DOHH2 (cell line): ENCODE measurements around the gene IPO9.

Experiments used
- H3F3A ChIP-seq: fragments of 200-600 bp; sonication (generic), shearing (Covaris generic); 2 replicates; pipeline ENCODE4 v1.6.0; 2016; ENCODE audit warnings: antibody characterized with exemption, mild to moderate bottlenecking; ENCODE audit not compliant: control insufficient read depth, insufficient read depth
- H3K27ac ChIP-seq: fragments of 200-600 bp; sonication (generic); 2 replicates; pipeline ENCODE4 v1.5.1; 2014; ENCODE audit warnings: low read depth, mild to moderate bottlenecking, low read length, moderate library complexity
- H3K27me3 ChIP-seq: fragments of 200-600 bp; sonication (generic); 2 replicates; pipeline ENCODE4 v1.6.1; 2014; ENCODE audit warnings: mild to moderate bottlenecking, low read length, mixed read lengths; ENCODE audit not compliant: control insufficient read depth
- H3K36me3 ChIP-seq: fragments of 200-600 bp; sonication (generic); 2 replicates; pipeline ENCODE4 v1.6.1; 2014; ENCODE audit warnings: mild to moderate bottlenecking, low read length, moderate library complexity, mixed read lengths; ENCODE audit not compliant: control insufficient read depth
- H3K4me1 ChIP-seq: fragments of 200-600 bp; sonication (generic); 2 replicates; pipeline ENCODE4 v1.6.1; 2014; ENCODE audit warnings: mild to moderate bottlenecking, low read length, mixed read lengths; ENCODE audit not compliant: control insufficient read depth
- H3K4me2 ChIP-seq: fragments of 200-600 bp; sonication (generic); 2 replicates; pipeline ENCODE4 v1.6.0; 2014; ENCODE audit warnings: mild to moderate bottlenecking, low read length, moderate library complexity
- H3K4me3 ChIP-seq: fragments of 200-600 bp; sonication (generic); 2 replicates; pipeline ENCODE4 v1.5.1; 2014; ENCODE audit warnings: mild to moderate bottlenecking, low read length, mixed read lengths
- H3K79me2 ChIP-seq: fragments of 200-600 bp; sonication (generic); 2 replicates; pipeline ENCODE4 v1.6.1; 2014; ENCODE audit warnings: mild to moderate bottlenecking, low read length, mixed read lengths; ENCODE audit not compliant: control insufficient read depth
- H3K9me2 ChIP-seq: fragments of 200-600 bp; sonication (generic); replicated peaks from 2 replicates; pipeline ENCODE4 v1.6.1; 2014; ENCODE audit warnings: mild to moderate bottlenecking, low read length, mixed read lengths; ENCODE audit not compliant: control insufficient read depth
- H3K9me3 ChIP-seq: fragments of 200-600 bp; sonication (generic); 2 replicates; pipeline ENCODE4 v1.6.1; 2014; ENCODE audit warnings: antibody characterized with exemption, low read length, mixed read lengths; ENCODE audit not compliant: control insufficient read depth, insufficient read depth
- H4K20me1 ChIP-seq: fragments of 200-600 bp; sonication (generic); 2 replicates; pipeline ENCODE4 v1.6.0; 2014; ENCODE audit warnings: low read depth, mild to moderate bottlenecking, antibody characterized with exemption, low read length, moderate library complexity; ENCODE audit not compliant: control insufficient read depth, insufficient read depth
- CTCF ChIP-seq: fragments of 200-600 bp; sonication (generic); IDR thresholded peaks from one replicate; pipeline ENCODE4 v1.5.1; 2014; ENCODE audit warnings: antibody characterized with exemption, mild to moderate bottlenecking, low read depth, low read length; ENCODE audit not compliant: poor library complexity, severe bottlenecking
- EZH2phosphoT487 ChIP-seq: fragments of 200-600 bp; sonication (generic); IDR thresholded peaks from 2 replicates; pipeline ENCODE4 v1.6.1; 2017; ENCODE audit warnings: borderline replicate concordance, mild to moderate bottlenecking, antibody characterized with exemption, low read length, moderate library complexity, mixed read lengths

Gene IPO9

GRCh38 chr1:201820413-201820812 is 8.5 kb upstream of the IPO9 start:
- Histone ChIP-seq H3K27ac (no peak overlapping the region), H3K9me2 (no peaks in the 10 kb centered on the region), H3K79me2 (no peaks in the 10 kb centered on the region), H4K20me1 (no peaks in the 10 kb centered on the region), H3K9me3 (no peaks in the 10 kb centered on the region), H3K4me1 (no peaks in the 10 kb centered on the region), H3F3A (no peaks in the 10 kb centered on the region), H3K4me2 (no peak overlapping the region), H3K36me3 (no peaks in the 10 kb centered on the region), H3K4me3 (no peak overlapping the region), H3K27me3 (no peaks in the 10 kb centered on the region)
- TF ChIP-seq CTCF: no peak
- no peak for TF ChIP-seq EZH2phosphoT487

- no peak overlapping the region for H3K27ac ChIP-seq
- peaks cover 12% of the 10 kb centered on the region for H3K4me1 ChIP-seq
- no peaks in the 10 kb centered on the region for H3K9me3 ChIP-seq
- no peaks in the 10 kb centered on the region for H3F3A ChIP-seq
- peaks cover 5% of the 10 kb centered on the region; the same call in 1 of the 2 replicates for H4K20me1 ChIP-seq
- H3K4me2 ChIP-seq: no peak overlapping the region
- H3K36me3 ChIP-seq: peaks cover 9% of the 10 kb centered on the region
- TF ChIP-seq CTCF: no peak
- no peak for TF ChIP-seq EZH2phosphoT487
- H3K27me3 ChIP-seq: no peaks in the 10 kb centered on the region
- H3K9me2 ChIP-seq: no peaks in the 10 kb centered on the region
- H3K4me3 ChIP-seq: no peak overlapping the region
- peaks cover 20% of the 10 kb centered on the region for H3K79me2 ChIP-seq
These were observed 3.7 kb upstream of the IPO9 start for GRCh38 chr1:201825245-201825644.

GRCh38 chr1:201826830-201827229 is 2.1 kb upstream of the IPO9 start:
- Histone ChIP-seq H3K79me2 (peaks cover 36% of the 10 kb centered on the region), H3K4me3 (no peak overlapping the region), H3K9me2 (no peaks in the 10 kb centered on the region), H3K36me3 (peaks cover 22% of the 10 kb centered on the region), H3K4me2 (no peak overlapping the region), H3K27me3 (no peaks in the 10 kb centered on the region), H3K9me3 (no peaks in the 10 kb centered on the region), H3F3A (no peaks in the 10 kb centered on the region), H3K4me1 (peaks cover 26% of the 10 kb centered on the region), H4K20me1 (peaks cover 18% of the 10 kb centered on the region), H3K27ac (no peak overlapping the region)
- TF ChIP-seq EZH2phosphoT487 (no peak), CTCF (no peak)
